HepG2 (cell line): ENCODE data around the gene EPB41. TPM values are rescaled to one million over a fixed set of nuclear protein-coding genes. Genes with fewer than 3 reads are reported as not detected.

Experiments
- ATAC-seq: fragments of 200-7000 bp; cut with Tn5 transposase; 3 replicates; pipeline ENCODE4 v1.9.1; 2020; ENCODE audit warnings: mild to moderate bottlenecking, moderate library complexity
- BruUV-seq: library from RNA; stranded (reverse); fragments of 400-500 nt; replicated peaks from 2 replicates; lab custom pipeline; 2021; lab: Mats Ljungman, UMichigan
- CTCF ChIA-PET: fragments of 300-600 bp; formaldehyde crosslinking; extraction: SDS; loops from one replicate; lab custom pipeline; 2021; ENCODE audit warnings: low total read pairs, inconsistent platforms, low intra/inter-chr PET ratio; lab: Yijun Ruan, JAX
- POLR2A ChIA-PET: fragments of 350-600 bp; sonication (Branson Sonifier 250); formaldehyde crosslinking; loops from one replicate; lab custom pipeline; 2020; ENCODE audit warnings: antibody characterized with exemption, inconsistent platforms; lab: Yijun Ruan, JAX
- DNase-seq: peaks from one replicate; pipeline ENCODE4 v3.0.0-alpha.2; 2015; ENCODE audit warnings: low spot score
- FAIRE-seq: peaks from 3 replicates; lab custom pipeline; 2011; peaks lifted over from hg19 to GRCh38; lab: Jason Lieb, UNC
- H2AFZ ChIP-seq: one replicate; pipeline ENCODE4 v1.6.1; 2011; ENCODE audit warnings: low read length, inconsistent platforms
- H3K27ac ChIP-seq: fragments of 300-600 bp; 3 replicates; pipeline ENCODE4 v1.8.0; 2011; ENCODE audit warnings: mixed run types, mild to moderate bottlenecking, mixed read lengths, low read length, inconsistent platforms; ENCODE audit not compliant: insufficient read depth; ENCODE audit errors: extremely low read length
- H3K27me3 ChIP-seq, 2 experiments: fragments of 200-600 bp in 1 of 2; 2 replicates in 1 of 2; 3 replicates in 1 of 2; pipeline versions ENCODE4 v1.6.0 to v1.8.0; 2011; ENCODE audit warnings: low read length in 2 of 2, mild to moderate bottlenecking in 2 of 2, moderate library complexity in 2 of 2, inconsistent platforms in 1 of 2; ENCODE audit not compliant: insufficient read depth in 2 of 2, control insufficient read depth in 1 of 2
- H3K36me3 ChIP-seq, 2 experiments: fragments of 200-600 bp in 1 of 2; replicated peaks in 1 of 2; 2 replicates in 1 of 2; 3 replicates in 1 of 2; pipeline versions ENCODE4 v1.5.1 to v1.8.0; 2011; ENCODE audit warnings: low read length in 2 of 2, inconsistent platforms in 1 of 2; ENCODE audit not compliant: insufficient read depth in 2 of 2, control insufficient read depth in 1 of 2
- H3K4me1 ChIP-seq: 2 replicates; pipeline ENCODE4 v1.5.1; 2012; ENCODE audit warnings: low read length, inconsistent platforms; ENCODE audit not compliant: insufficient read depth
- H3K4me2 ChIP-seq: 2 replicates; pipeline ENCODE4 v1.6.0; 2011; ENCODE audit warnings: low read depth, low read length, inconsistent platforms
- H3K4me3 ChIP-seq, 3 experiments: fragments of 200-600 bp in 1 of 3; sonication (generic), shearing (Covaris generic) in 1 of 3; replicated peaks in 1 of 3; 2 replicates each; pipeline ENCODE4 v1.5.1; 2011 to 2016; ENCODE audit warnings: low read length in 3 of 3, inconsistent platforms in 2 of 3, low read depth in 2 of 3, mild to moderate bottlenecking in 2 of 3, control low read depth in 1 of 3, mixed read lengths in 1 of 3; ENCODE audit not compliant: insufficient read depth in 1 of 3
- H3K79me2 ChIP-seq: one replicate; pipeline ENCODE4 v1.6.1; 2011; ENCODE audit warnings: low read length, inconsistent platforms; ENCODE audit not compliant: insufficient read depth
- H3K9ac ChIP-seq: 2 replicates; pipeline ENCODE4 v1.6.0; 2011; ENCODE audit warnings: mild to moderate bottlenecking, low read depth, low read length, inconsistent platforms; ENCODE audit not compliant: insufficient read depth
- H3K9me3 ChIP-seq: 2 replicates; pipeline ENCODE4 v1.5.1; 2012; ENCODE audit warnings: mild to moderate bottlenecking, low read length
- H4K20me1 ChIP-seq: 2 replicates; pipeline ENCODE4 v1.6.0; 2011; ENCODE audit warnings: inconsistent platforms, mild to moderate bottlenecking, low read length, moderate library complexity; ENCODE audit not compliant: insufficient read depth
- CC2D1A ChIP-seq: sonication (generic); formaldehyde crosslinking; IDR thresholded peaks from 2 replicates; pipeline ENCODE4 v1.8.1; 2023; ENCODE audit warnings: mild to moderate bottlenecking, missing genetic modification reagents
- NFYC ChIP-seq: IDR thresholded peaks from 2 replicates; pipeline ENCODE4 v1.6.1; 2016; ENCODE audit warnings: missing genetic modification reagents, missing compliant biosample characterization
- STAT5B ChIP-seq: sonication (generic); formaldehyde crosslinking; IDR thresholded peaks from 2 replicates; pipeline ENCODE4 v1.4.0; 2020; ENCODE audit warnings: missing genetic modification reagents
- ZNF263 ChIP-seq: sonication (generic); formaldehyde crosslinking; IDR thresholded peaks from 2 replicates; pipeline ENCODE4 v1.4.0; 2020; ENCODE audit warnings: missing genetic modification reagents
- ZNF431 ChIP-seq: sonication (generic); formaldehyde crosslinking; IDR thresholded peaks from 2 replicates; pipeline ENCODE4 v1.9.0; 2022; ENCODE audit warnings: missing genetic modification reagents, low read depth, mild to moderate bottlenecking, borderline replicate concordance
- ZNF510 ChIP-seq: sonication (generic); formaldehyde crosslinking; IDR thresholded peaks from 2 replicates; pipeline ENCODE4 v1.4.0; 2020; ENCODE audit warnings: low read depth, mild to moderate bottlenecking, missing genetic modification reagents
- ZNF780A ChIP-seq: sonication (generic); formaldehyde crosslinking; IDR thresholded peaks from 2 replicates; pipeline ENCODE4 v1.8.0; 2022; ENCODE audit warnings: mild to moderate bottlenecking, missing genetic modification reagents, moderate library complexity
- ZSCAN21 ChIP-seq: sonication (generic); formaldehyde crosslinking; IDR thresholded peaks from 2 replicates; pipeline ENCODE4 v1.8.0; 2022; ENCODE audit warnings: mild to moderate bottlenecking, missing genetic modification reagents, moderate library complexity, borderline replicate concordance
- WGBS: methylation state at CpG from one replicate; pipeline ENCODE4 v1.1.6; 2017; ENCODE audit warnings: low lambda C conversion rate; 5-methylcytosine and 5-hydroxymethylcytosine counted together
- in situ Hi-C: cut with HindIII; loops from 2 replicates; pipeline ENCODE4 v1.10.0; 2017; ENCODE audit warnings: low pct_unique_long_range_greater_than_20kb; ENCODE audit not compliant: extremely low pct_ligation_motif_present
- intact Hi-C: fragments of 100-400 bp; cut with micrococcal nuclease; formaldehyde crosslinking; loops from one replicate; pipeline ENCODE4 v1.10.0; 2022; ENCODE audit not compliant: unreplicated experiment
- polyA plus RNA-seq, 8 experiments: library from polyadenylated mRNA; depleted of rRNA in 3 of 8; stranded (reverse) in 7 of 8; unstranded in 1 of 8; fragments of >200 nt; fragmentation: Illumina TruSeq in 4 of 8; extraction: Trizol in 4 of 8; gene quantifications; 2 replicates each; pipeline versions ENCODE4 v1.2.1 to v1.2.3, GENCODE V29; 2011 to 2016; ENCODE audit warnings: low read depth in 4 of 8, missing spikeins in 1 of 8, mixed read lengths in 1 of 8; ENCODE audit not compliant: insufficient read depth in 1 of 8
- total RNA-seq, 5 experiments: library from RNA; depleted of rRNA; stranded (reverse); fragments of >200 nt; fragmentation: Illumina TruSeq; extraction: Trizol; gene quantifications; 2 replicates each; pipeline ENCODE4 v1.2.3, GENCODE V29; 2016; ENCODE audit warnings: low read depth in 1 of 5
- TF ChIP-seq, protein P1 (sequence below): sonication (generic); formaldehyde crosslinking; IDR thresholded peaks from 2 replicates; pipeline ENCODE4 v1.8.0; 2022; ENCODE audit warnings: mild to moderate bottlenecking, missing genetic modification reagents, borderline replicate concordance
- TF ChIP-seq, protein P2 (sequence below): IDR thresholded peaks from 2 replicates; pipeline ENCODE4 v1.6.1; 2012; ENCODE audit warnings: low read length, improper control_type of control experiment

EPB41 gene
- total and polyA plus RNA-seq, 2 of the 13 experiments (the other 11 are each of a cell fraction or from before 2014, with no cell fraction given), result 34.5 to 46.7 TPM

GRCh38 chr1:29004798-29005197 is 90.4 kb downstream of the EPB41 start:
- WGBS, result 97% methylated on average over 3 of the region's 3 CpGs
- BruUV-seq, result no TSS peak
- no peak for ATAC-seq

More at GRCh38 chr1:29004798-29005197, 90.4 kb downstream of the EPB41 start:
- ChIA-PET CTCF (no interaction called here), POLR2A (no interaction called here)
- Histone ChIP-seq H2AFZ (no peak overlapping the region), H3K27me3 (no peaks in the 10 kb centered on the region), H3K9me3 (no peaks in the 10 kb centered on the region), H3K4me3 (no peak overlapping the region), H3K9ac (no peak overlapping the region), H3K27ac (no peak overlapping the region), H3K4me2 (no peak overlapping the region), H3K79me2 (no peaks in the 10 kb centered on the region), H3K4me1 (no peaks in the 10 kb centered on the region), H4K20me1 (no peaks in the 10 kb centered on the region), H3K36me3 (peaks cover 0 to 4% of the 10 kb centered on the region in 2 experiments; a peak in 2 of 5 replicates)
- intact Hi-C loops (no loop called here), in situ Hi-C loops (no loop called here)
- TF ChIP-seq NFYC (no peak), CC2D1A (no peak), ZNF510 (CRISPR knock-in tag) (no peak), STAT5B (CRISPR knock-in tag) (no peak), ZNF263 (CRISPR knock-in tag) (no peak), ZNF431 (no peak), ZSCAN21 (CRISPR knock-in tag) (no peak), ZNF780A (CRISPR knock-in tag) (no peak)
- TF ChIP-seq, protein P1, sequence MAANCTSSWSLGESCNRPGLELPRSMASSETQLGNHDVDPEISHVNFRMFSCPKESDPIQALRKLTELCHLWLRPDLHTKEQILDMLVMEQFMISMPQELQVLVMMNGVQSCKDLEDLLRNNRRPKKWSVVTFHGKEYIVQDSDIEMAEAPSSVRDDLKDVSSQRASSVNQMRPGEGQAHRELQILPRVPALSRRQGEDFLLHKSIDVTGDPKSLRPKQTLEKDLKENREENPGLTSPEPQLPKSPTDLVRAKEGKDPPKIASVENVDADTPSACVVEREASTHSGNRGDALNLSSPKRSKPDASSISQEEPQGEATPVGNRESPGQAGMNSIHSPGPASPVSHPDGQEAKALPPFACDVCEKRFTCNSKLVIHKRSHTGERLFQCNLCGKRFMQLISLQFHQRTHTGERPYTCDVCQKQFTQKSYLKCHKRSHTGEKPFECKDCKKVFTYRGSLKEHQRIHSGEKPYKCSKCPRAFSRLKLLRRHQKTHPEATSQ (CRISPR knock-in tag), result no peak
- TF ChIP-seq, protein P2, sequence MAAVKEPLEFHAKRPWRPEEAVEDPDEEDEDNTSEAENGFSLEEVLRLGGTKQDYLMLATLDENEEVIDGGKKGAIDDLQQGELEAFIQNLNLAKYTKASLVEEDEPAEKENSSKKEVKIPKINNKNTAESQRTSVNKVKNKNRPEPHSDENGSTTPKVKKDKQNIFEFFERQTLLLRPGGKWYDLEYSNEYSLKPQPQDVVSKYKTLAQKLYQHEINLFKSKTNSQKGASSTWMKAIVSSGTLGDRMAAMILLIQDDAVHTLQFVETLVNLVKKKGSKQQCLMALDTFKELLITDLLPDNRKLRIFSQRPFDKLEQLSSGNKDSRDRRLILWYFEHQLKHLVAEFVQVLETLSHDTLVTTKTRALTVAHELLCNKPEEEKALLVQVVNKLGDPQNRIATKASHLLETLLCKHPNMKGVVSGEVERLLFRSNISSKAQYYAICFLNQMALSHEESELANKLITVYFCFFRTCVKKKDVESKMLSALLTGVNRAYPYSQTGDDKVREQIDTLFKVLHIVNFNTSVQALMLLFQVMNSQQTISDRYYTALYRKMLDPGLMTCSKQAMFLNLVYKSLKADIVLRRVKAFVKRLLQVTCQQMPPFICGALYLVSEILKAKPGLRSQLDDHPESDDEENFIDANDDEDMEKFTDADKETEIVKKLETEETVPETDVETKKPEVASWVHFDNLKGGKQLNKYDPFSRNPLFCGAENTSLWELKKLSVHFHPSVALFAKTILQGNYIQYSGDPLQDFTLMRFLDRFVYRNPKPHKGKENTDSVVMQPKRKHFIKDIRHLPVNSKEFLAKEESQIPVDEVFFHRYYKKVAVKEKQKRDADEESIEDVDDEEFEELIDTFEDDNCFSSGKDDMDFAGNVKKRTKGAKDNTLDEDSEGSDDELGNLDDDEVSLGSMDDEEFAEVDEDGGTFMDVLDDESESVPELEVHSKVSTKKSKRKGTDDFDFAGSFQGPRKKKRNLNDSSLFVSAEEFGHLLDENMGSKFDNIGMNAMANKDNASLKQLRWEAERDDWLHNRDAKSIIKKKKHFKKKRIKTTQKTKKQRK, result no peak
- no peak for FAIRE-seq
- DNase-seq, result no peak
